ENCODE measurements around the gene PTPN11. TPM values are rescaled to one million over a fixed set of nuclear protein-coding genes. Genes with fewer than 3 reads are reported as not detected.

PTPN11 gene
- total RNA-seq, 2 experiments from 2014 or later, result 56.2 to 123 TPM

DNA sequence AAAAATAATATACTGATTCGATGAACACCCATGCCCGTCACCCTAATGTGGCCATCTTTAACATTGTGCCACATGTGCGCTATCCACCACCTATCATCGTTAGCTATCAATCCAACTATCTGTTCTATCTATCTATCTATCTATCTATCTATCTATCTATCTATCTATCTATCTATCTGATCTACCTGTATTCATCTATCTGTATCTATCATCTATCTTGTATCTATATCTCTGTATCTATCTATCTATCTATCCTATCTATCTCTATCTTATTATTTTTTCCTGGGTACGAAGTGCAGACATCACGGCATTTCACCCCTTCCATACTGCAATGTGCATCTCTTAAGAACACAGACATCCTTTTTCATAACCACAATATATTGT, 106.7 kb downstream of the PTPN11 start:
- H2AFZ ChIP-seq (ENCODE audit: low read length), result no peak overlapping the region
- no peak overlapping the region for H3K4me3 ChIP-seq (ENCODE audit: low read depth, low read length, poor library complexity, severe bottlenecking)
- no TSS peak for BruUV-seq (replicated peaks)
- TF ChIP-seq, protein P1, sequence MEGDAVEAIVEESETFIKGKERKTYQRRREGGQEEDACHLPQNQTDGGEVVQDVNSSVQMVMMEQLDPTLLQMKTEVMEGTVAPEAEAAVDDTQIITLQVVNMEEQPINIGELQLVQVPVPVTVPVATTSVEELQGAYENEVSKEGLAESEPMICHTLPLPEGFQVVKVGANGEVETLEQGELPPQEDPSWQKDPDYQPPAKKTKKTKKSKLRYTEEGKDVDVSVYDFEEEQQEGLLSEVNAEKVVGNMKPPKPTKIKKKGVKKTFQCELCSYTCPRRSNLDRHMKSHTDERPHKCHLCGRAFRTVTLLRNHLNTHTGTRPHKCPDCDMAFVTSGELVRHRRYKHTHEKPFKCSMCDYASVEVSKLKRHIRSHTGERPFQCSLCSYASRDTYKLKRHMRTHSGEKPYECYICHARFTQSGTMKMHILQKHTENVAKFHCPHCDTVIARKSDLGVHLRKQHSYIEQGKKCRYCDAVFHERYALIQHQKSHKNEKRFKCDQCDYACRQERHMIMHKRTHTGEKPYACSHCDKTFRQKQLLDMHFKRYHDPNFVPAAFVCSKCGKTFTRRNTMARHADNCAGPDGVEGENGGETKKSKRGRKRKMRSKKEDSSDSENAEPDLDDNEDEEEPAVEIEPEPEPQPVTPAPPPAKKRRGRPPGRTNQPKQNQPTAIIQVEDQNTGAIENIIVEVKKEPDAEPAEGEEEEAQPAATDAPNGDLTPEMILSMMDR (conservative IDR thresholded peaks at IDR 0.05; ENCODE audit: low read length), result no peak
- no peak for TF ChIP-seq EZH2phosphoT487 (IDR thresholded peaks at IDR 0.05; ENCODE audit: borderline replicate concordance, low read depth, low read length)
- H4K20me1 ChIP-seq (ENCODE audit: insufficient read depth, low read length), result no peaks in the 10 kb centered on the region
- intact Hi-C loops (cut with micrococcal nuclease; ENCODE audit: unreplicated experiment), result no loop called here
- ChIA-PET POLR2A (interaction anchor here (0.6 kb wide), 1 partner anchor 23 kb away, joined by 3 read pairs; no protein-coding TSS in a partner anchor), CTCF (ENCODE audit: unreplicated experiment) (no interaction called here)
- H3K79me2 ChIP-seq (ENCODE audit: insufficient read depth, low read depth, low read length), result no peaks in the 10 kb centered on the region
- H3K4me1 ChIP-seq (ENCODE audit: insufficient read depth, low read length, poor library complexity, severe bottlenecking), result no peaks in the 10 kb centered on the region
- H3K4me2 ChIP-seq (ENCODE audit: low read length), result no peak overlapping the region
- DNase-seq (ENCODE audit: low spot score), result no peak
- H3K9me2 ChIP-seq (ENCODE audit: insufficient read depth, low read length), result no peaks in the 10 kb centered on the region
- H3K36me3 ChIP-seq (ENCODE audit: insufficient read depth, low read length), result no peaks in the 10 kb centered on the region
- H3K9me3 ChIP-seq (ENCODE audit: low read length), result no peaks in the 10 kb centered on the region
- no peak overlapping the region for H3K27ac ChIP-seq (ENCODE audit: low read depth, low read length, poor library complexity, severe bottlenecking)

DNA sequence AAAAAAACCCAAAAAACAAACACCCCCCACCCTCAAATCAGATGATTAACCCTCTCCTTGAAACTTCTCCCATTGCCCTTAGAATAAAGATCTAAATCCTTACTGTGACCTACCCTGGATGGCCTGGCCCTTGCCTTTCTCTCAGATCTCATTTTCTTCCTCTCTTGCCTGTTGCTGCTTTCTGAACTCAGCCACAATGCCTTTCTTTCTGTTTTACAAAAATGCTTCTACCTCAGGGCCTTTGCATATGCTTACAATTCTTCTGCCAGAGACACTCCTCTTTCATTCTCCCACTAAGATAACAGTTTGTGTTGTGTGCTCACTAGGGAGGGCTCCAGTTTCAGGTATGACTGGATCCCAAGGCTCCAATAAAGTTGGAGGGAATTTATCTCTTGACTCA, 108.3 kb downstream of the PTPN11 start:
- H3K4me3 ChIP-seq (ENCODE audit: low read depth, low read length, poor library complexity, severe bottlenecking), result no peak overlapping the region
- H2AFZ ChIP-seq (ENCODE audit: low read length), result no peak overlapping the region
- H4K20me1 ChIP-seq (ENCODE audit: insufficient read depth, low read length), result no peaks in the 10 kb centered on the region
- no peaks in the 10 kb centered on the region for H3K9me3 ChIP-seq (ENCODE audit: low read length)
- H3K36me3 ChIP-seq (ENCODE audit: insufficient read depth, low read length), result no peaks in the 10 kb centered on the region
- ChIA-PET CTCF (ENCODE audit: unreplicated experiment) (no interaction called here), POLR2A (no interaction called here)
- H3K27ac ChIP-seq (ENCODE audit: low read depth, low read length, poor library complexity, severe bottlenecking), result no peak overlapping the region
- DNase-seq (ENCODE audit: low spot score), result no peak
- H3K4me2 ChIP-seq (ENCODE audit: low read length), result no peak overlapping the region
- H3K9me2 ChIP-seq (ENCODE audit: insufficient read depth, low read length), result no peaks in the 10 kb centered on the region
- H3K4me1 ChIP-seq (ENCODE audit: insufficient read depth, low read length, poor library complexity, severe bottlenecking), result no peaks in the 10 kb centered on the region
- no TSS peak for BruUV-seq (replicated peaks)
- intact Hi-C loops (cut with micrococcal nuclease; ENCODE audit: unreplicated experiment), result no loop called here
- no peak for TF ChIP-seq EZH2phosphoT487 (IDR thresholded peaks at IDR 0.05; ENCODE audit: borderline replicate concordance, low read depth, low read length)
- TF ChIP-seq, protein P1 (conservative IDR thresholded peaks at IDR 0.05; ENCODE audit: low read length), result no peak
- H3K79me2 ChIP-seq (ENCODE audit: insufficient read depth, low read depth, low read length), result no peaks in the 10 kb centered on the region

DNA sequence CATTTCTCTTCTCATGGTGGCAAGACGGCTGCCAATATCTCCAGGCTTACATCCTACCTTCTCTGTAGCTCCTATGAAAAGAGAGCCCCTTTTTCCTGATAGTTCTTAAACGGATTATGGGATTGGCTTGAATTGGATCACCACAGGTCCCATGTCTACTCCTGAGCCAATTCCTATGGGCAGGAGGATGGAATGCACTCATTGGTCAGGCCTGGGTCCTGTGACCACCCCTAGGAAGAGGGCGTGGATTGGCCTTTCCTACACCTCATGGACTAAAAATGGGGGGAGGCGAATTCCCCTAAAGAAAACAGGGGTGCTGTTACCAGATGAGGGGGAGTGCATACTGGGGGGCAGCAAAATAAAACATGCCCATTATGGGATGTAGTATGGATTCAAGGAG, 108.8 kb downstream of the PTPN11 start:
- ChIA-PET CTCF (ENCODE audit: unreplicated experiment) (no interaction called here), POLR2A (no interaction called here)
- no peaks in the 10 kb centered on the region for H3K4me1 ChIP-seq (ENCODE audit: insufficient read depth, low read length, poor library complexity, severe bottlenecking)
- no peak overlapping the region for H2AFZ ChIP-seq (ENCODE audit: low read length)
- no peaks in the 10 kb centered on the region for H3K9me3 ChIP-seq (ENCODE audit: low read length)
- H3K79me2 ChIP-seq (ENCODE audit: insufficient read depth, low read depth, low read length), result no peaks in the 10 kb centered on the region
- H3K27ac ChIP-seq (ENCODE audit: low read depth, low read length, poor library complexity, severe bottlenecking), result no peak overlapping the region
- no peak for DNase-seq (ENCODE audit: low spot score)
- BruUV-seq (replicated peaks), result no TSS peak
- no peak overlapping the region for H3K4me3 ChIP-seq (ENCODE audit: low read depth, low read length, poor library complexity, severe bottlenecking)
- H3K36me3 ChIP-seq (ENCODE audit: insufficient read depth, low read length), result no peaks in the 10 kb centered on the region
- H4K20me1 ChIP-seq (ENCODE audit: insufficient read depth, low read length), result no peaks in the 10 kb centered on the region
- intact Hi-C loops (cut with micrococcal nuclease; ENCODE audit: unreplicated experiment), result no loop called here
- H3K4me2 ChIP-seq (ENCODE audit: low read length), result no peak overlapping the region
- TF ChIP-seq, protein P1 (conservative IDR thresholded peaks at IDR 0.05; ENCODE audit: low read length), result no peak
- TF ChIP-seq EZH2phosphoT487 (IDR thresholded peaks at IDR 0.05; ENCODE audit: borderline replicate concordance, low read depth, low read length), result no peak
- no peaks in the 10 kb centered on the region for H3K9me2 ChIP-seq (ENCODE audit: insufficient read depth, low read length)
